Activated T-cell treated with anti-CD3 and anti-CD28 coated beads for 4 hours (primary cell): ENCODE data around the gene SLC22A23.

Experiments used
- DNase-seq: peaks from one replicate; pipeline ENCODE4 v3.0.0-alpha.2; 2020

SLC22A23 gene

DNA sequence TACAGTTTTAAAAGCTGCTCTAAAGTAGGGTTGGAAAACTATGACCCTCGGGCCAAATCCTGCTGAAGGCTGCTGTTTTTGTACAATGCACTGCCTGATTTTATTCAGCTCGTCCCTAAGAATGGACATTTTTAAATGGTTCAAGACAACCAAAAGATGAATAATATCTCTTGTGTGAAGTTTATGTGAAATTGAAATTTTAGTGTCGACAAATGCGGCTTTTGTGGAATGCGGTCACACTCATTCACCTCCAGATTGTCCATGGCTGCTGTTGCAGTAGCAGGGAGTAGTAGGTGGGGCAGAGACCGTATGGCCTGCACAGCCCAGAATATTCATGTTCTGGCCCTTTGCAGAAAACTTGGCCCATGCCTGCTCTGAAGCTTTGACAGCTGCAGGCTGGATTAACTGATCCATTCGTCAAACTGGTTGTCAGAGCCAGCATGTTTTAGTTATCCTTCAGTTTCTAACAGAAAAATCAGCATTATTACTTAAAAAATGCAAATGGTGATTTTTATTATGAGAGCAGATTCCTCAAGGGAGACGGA lies 106.5 kb downstream of the SLC22A23 start:
- no peak for DNase-seq

DNA sequence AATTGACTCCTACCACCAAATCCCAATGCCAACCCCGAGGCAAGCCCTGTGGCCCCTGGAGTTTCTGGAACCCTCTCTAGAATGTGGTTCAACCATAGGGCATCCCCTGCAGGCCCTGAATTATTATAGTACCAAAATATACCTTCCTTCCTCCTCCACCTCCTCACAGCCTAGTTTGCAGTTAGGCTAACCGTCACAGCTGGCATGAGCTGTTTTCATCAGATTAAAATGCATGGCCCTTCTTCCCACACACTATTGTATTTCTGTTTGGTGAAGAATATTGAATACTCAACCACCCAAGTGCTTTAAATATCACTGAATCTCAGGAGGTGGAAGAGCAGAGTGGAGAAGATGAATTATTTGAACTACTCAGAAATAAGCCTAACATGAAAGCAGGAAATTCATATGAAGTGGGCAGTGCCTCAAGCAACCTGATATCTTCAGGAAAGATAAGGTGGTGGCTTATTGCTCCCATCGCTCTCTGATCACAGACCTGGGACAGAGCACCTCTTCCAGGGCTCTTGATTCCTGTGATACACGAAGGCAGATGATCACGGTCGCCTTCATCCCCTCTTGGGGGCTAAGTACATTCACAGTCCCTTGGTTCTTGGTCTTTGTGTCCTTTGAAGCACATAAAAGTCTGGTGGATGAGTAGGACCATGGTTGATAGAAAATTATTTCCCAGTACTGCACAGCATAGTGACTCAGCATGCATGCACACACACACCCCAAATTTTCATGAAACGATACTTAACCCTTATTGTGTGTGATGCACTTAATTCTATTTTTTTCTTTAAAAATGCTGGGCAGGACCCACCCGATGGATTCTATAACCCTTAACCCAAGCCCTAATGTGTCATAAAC lies 107.2 kb downstream of the SLC22A23 start:
- no peak for DNase-seq

DNA sequence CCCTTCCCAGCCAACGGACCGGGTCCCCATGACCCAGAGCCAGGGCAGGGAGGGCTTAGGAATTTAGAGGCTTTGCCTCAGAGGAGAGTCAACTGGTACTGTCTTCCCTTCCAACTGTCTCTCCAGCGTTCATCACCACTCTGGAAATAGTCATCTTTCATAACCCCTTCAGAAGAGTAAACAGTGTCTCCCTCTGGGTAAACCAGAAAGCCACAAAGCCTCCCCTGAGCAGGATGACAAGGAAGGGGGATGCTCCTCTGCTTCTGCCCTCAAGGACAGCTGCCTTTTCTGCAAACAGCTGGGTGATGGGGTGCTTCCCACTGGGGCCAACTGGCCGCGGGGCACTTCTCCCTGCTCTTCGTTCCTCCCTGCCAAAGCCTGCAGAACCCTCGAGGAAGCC lies 108.0 kb downstream of the SLC22A23 start:
- DNase-seq: no peak

DNA sequence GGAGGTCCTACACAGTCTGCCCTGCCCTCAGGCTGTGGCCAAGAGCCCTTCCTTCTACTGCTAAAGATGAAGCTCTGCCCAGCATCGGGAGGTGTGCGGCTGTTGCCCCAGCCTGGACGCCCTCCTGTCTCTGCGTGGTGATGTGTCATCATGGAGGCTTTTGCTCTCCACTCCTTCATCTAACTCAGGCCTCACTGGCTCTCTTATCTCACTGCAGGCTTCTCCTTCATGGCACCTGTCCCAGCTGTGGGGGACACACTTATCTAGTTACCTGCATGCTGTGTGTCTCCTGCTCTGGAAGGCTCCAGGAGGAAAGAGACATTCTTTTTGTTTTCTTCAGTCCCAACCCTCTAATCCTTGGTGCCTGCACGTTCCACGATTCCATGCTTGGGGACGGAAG lies 109.0 kb downstream of the SLC22A23 start:
- DNase-seq: no peak

DNA sequence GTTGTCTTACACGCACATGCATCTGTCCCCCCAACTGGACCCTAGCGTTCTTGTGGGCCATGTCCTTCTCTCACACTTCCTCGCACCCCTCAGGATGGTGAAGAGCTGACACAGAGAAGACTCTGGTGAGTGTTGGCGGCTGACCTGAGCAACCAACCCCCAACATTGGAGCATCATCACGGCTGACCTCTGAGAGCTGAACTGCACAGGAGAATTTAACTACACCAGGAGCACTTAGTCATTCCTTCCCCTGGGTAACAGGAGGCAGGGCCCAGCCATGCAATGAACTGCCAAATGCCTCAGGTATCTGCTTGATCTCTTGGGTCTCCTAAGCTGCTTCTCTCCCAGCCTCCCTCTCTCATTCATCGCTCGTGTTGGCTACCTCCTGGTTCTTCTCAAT lies 109.6 kb downstream of the SLC22A23 start:
- no peak for DNase-seq

DNA sequence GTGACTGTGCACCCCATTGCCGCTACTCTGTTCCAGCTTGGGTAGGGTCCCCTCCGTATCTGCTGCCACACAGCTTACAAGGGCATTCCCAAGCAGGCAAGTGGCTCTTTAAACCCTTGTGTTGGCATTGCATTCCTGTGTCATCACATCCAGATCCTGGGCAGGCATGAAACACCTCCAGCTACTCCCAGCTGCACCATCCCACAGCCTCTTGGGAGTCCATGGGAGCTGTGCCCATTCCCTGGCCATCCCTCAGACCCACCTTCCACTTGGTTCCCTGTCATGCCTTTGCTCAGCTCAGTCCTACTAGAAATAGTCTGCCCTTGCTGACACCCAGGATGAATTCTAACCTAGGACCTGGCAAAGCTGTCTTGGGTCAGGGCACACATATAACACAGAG lies 110.4 kb downstream of the SLC22A23 start:
- no peak for DNase-seq

DNA sequence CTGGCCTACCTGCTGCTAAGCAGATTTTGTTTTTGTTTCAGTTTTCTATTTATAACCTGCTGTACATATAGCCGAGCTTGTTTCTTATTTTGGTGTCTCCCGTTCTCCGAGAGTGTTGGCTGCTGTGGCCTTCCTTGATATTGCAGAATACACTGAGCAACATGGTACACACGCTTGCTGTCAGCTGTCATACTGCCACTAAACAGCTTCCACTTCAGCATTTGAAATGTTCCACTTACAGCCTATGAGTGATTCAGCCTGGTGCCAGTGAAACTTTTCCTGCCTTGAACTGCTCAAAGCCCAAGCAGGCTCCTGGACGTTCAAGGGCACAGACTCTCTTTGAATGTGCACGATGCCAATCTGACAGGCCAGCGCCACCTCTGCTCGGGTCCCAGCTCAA lies 111.0 kb downstream of the SLC22A23 start:
- no peak for DNase-seq

DNA sequence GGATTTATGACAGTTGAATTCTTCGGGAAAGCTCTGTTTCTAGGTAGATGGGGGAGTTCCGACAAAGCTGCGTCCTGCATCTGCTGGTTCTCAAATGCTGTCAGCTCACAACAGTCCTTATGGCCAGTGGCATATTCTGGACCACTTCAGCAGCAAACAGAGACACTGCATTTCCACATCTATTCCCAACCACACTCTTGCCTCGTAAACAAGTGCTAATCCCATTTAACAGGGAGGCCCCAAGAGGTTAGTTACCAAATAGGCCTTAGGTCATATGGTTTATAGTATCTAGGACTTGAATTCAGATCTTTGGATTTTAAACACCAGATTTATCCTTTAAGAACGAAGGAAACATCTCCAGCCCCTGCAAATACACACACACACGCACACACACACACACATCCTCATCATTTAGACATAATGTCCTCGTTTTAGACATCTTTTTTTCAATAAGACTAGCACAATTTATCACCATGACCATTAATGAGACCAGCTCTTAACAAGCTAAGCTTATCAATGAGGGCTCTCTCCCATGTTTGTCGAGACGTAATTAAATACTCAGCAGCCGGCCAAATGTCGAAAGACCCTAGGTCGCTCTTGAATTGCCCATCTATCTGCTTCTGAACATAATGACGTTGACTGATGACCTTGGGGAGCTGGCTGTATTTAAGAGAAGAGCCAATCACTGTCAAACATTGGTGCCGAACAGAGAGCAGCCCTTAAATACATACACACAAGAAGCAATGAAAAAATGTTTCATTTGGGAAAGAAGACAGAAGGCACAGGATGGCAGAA lies 113.6 kb downstream of the SLC22A23 start:
- DNase-seq: no peak

DNA sequence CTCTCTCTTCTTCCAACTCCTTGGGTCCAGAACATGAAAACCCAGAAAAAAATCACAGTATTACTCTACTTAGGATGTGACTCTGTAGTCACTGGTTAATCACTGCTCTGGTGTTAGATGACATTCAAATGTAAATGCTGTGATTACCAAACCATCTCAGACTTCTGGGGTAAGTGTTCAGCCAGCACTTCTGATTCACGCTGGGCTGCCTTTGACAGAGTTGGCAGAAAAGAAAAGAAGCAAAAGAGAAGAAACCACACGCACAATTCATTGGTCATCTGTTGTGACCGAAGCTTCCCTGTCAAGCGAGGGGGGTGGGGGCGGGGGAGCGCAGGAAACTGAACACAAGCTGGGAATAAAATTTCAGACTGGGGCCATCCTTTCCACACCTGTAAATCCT lies 115.4 kb downstream of the SLC22A23 start:
- DNase-seq: no peak

DNA sequence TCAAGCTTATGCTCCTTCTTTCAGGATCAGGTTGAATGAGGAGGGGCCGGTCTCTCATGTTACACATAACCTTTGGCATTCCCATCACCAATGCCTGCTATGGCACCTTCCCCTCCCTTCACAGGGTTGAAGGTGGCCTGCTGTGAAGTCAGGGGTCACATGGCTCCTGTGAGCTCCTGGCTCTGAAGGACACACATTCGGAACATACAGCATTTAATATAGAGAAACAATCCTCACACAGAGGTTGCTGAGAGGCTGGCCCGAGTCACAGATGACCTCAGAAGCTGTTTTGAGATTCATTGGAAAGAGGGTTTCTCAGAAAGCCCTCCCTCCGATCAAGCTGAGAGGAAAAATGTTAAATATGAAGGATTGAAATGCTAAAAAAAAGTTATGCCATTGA lies 116.0 kb downstream of the SLC22A23 start:
- DNase-seq: no peak

DNA sequence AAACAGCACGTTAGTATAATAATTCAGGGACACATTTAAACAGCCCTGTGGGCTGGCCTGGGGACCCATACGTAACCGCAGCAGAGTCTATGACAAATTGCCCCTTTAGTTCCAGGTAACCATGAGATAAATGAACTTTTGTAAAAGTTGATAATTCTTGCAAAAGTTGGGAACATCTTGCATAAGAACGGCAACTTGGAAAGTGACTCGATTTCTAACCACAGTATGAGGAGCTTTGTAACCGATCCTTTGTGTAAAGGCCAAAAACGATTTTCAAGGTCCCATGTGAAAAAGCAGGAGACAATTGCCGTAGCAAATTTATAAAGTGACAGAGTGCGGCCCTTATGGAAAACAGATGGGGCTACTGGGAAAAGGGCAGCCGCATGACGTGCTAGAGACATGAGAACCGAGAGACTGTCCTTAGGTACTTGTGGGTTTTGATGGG lies 116.5 kb downstream of the SLC22A23 start:
- no peak for DNase-seq

DNA sequence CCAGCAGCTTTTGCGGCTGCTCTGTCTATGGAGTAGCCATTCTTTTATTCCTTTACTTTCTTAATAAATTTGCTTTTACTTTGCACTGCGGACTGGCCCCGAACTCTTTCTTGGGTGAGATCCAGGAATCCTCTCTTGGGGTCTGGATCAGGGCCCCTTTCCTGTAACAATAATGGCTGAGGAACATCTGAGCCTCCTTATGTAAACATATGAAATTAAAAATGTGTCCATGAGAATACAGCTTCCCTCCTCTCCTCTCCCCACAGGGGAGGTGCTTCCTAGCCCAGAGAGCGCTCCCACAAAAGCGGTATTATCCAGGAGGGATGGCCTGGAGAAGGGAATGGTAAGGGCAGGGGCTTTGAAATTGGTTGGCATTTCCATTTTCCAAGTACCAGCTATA lies 117.0 kb downstream of the SLC22A23 start:
- DNase-seq: no peak

DNA sequence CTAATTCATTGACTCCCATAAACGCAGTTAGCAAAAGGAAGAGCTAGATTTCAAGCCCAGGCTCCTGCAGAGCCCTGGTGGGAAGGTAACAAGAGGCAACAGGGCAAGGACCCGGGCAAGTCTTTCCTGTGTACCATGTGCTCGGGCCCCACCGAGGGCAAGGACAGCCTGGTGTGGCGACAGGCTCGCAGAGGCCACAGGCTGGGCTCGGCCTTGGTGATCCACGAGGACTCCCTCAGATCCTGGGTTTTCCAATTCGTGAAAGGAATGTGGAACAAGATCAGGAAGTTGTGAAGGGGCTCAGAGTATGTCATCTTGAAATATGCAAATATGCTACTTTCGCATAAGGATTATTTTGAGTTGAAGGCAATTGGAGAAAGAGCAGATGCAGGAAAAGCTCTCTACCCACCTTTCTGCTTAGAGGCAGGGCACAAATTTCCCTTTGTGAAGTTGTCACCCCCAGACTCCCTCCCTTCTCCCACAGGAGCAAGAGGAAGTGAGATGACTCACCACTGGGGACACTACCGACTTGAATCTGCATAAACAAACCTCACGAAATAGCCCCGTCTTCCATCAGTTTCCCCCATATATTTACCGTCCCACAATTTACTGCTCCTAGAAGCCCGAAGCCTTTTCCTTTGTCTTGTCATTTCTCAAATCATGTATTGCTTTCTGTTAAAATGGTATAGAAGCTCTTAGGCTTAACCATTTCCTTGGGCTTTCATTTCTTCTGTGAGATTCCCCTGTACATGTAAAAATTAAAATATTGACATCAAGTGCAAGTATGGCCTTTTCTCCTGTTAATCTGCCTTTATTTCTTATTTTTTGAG lies 119.1 kb downstream of the SLC22A23 start:
- DNase-seq: no peak

DNA sequence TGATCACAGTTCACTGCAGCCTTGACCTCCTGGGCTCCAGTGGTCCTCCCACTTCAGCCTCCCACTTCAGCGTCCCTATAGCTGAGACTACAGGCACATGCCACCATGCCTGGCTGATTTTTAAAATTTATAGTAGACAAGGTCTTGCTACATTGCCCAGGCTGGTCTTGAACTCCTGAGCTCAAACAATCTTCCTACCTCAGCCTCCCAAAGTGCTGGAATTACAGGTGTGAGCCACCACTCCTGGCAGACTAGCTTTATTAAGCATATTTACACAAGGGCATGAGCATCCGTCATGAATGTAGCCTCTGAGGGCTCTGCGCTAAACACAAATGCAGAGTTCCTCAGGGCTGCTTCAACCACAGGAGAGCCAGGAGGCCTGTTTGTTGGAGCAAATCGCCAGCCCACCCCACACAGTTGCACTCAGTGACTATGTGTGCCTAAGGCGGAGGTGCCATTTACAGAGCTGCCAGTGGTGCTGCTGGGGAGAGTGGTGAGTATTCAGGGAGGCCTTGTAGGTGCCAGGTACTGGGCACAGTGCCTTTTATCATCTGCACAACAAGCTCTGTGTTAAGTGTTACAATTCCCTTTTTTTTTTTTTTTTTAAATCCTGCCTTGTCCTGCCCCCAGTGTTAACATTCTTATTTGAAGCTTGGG lies 119.9 kb downstream of the SLC22A23 start:
- DNase-seq: no peak

DNA sequence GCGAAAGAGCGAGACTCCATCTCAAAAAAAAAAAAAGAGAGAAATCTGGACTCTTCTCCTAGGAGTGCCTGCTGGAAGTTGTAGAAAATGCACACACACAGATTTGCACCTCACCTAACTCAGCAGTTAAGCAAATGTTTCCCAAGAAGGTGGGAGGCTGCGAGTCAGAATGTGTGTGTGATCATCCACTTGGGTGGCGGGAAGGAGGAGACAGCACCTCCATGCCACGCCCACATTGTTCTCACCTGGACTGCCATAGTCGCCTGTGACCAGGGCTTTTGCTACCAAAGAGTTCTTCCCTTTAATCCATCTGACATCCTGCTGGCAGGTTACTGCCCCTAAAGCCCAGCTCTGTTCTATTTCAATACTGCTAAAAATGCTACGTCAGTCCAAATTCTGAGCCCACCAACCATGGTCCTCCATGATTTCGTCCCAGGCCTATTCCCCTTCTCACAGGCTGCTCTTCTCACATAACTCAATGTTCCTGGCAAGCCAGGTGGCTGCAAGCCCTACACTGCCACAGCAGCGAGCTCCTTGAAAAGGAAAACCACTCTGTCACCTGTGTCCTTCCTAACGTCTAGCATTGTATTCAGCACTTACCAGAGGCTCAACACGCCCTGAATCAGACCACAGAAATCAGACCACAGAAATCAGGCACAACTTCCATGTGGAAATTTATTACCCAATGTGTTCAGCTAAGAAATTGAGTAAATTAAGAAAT lies 120.6 kb downstream of the SLC22A23 start:
- no peak for DNase-seq

DNA sequence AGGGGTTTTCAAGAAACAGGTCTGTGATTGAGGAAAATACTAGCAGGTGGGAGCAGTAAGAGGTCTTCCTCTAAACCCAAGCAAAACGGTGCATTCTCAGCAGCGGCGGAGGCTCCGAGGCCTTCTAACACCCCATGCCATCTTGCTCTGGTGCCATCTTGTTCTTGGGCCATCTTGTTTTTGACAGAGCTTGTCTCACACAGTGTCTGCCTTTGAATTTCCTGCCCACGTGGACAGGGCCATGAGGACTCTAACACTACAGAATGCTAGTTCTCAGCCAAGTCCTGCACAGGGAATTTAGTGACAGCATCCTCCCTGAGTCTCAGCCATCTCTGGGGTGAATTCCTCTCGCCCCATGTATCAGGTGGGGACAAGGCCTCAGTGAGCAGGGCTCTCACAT lies 121.7 kb downstream of the SLC22A23 start:
- DNase-seq: no peak

DNA sequence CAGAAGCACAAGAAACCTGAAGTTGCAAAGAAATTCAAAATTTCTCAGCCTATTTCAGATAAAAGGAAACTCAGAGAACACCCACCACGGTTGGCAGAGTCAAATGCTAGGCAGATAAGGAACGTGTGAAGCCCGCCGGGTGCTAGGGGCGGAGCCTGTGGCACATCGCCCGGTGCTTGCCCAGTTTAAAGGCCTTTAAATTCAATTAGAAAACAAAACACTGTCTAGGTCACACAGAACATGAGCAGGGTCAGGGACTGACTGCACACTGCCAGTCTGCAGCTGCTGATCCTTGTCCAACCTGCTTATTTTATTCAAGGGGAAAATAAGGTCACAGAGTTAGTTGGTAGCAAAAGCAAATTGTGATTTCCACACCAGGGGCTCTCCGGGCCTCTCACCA lies 122.3 kb downstream of the SLC22A23 start:
- no peak for DNase-seq

DNA sequence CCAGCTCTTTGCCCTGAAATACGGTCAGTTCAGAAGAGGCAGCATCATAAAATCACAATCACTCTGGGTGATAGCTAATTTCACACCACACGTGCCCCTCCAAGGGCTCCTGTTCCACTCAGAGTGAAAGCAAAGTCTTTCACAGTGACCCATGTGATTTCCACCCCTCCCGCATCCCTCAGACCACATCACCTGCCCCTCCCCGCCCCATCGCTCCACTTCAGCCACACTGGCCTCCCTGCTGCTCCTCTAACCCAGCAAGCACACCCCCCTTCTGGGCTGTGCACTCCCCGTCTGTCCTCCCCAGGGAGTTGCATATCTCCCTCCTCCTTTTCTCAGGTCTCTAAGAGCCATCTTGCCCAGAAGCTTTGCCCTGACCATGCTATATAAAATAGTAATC lies 123.6 kb downstream of the SLC22A23 start:
- DNase-seq: no peak

DNA sequence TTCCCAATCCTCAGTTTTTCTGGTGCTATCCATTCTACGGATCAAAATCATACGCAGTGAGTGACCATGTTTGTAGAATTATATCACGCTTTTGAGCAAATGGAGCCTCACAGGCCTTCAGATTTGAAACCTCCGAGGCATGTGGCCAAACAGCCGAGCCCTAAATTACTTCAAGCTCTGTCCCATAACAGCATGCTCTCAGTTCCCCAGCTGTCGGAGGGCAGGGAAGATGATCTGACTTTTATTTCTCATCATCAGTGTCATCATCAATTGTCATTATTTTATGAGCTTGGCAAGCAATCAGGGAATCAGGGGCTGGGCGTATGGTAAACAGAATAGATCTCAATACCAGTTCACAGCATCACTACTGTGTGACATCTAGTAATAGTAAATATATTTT lies 124.9 kb downstream of the SLC22A23 start:
- DNase-seq: no peak

DNA sequence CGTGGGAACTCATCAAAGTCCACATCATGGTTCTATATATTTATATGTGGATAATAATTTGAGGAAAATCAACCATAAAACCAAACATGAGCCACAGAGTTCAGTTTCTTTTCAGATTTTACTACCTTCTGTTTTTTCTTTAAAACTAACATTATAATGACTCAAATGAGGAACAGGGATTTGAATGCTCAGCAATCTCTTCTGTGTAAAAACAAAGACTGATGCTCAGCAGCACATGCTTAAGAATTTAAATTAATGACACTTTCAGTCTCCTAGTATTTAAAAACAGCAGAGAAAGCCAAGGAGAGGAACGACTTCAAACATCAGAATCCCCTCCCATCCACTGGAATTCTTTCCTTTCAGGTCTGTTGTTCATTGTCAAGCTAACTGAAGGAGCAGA lies 125.4 kb downstream of the SLC22A23 start:
- no peak for DNase-seq

DNA sequence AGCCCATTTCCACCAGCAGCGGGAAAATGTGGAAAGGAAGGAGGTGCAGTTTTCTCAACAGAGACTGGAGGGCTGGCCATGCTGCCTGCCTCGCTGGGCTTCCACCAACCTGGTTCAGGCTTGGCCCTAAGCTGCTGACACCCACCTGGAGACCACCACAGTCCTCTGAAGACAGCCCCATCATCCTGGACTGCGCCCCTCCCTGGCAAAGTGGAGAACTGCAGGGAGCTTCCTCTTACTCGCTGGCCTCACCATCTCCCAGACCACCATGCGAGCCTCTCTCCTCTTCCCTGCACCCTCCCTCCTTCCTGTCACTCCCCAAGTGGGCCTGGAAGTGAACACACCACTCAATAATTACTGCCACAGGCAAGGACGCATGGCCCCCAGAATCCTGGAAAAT lies 126.7 kb downstream of the SLC22A23 start:
- no peak for DNase-seq
